Keratinocyte (primary cell): ENCODE results near the gene GTF3C2. TPM values are rescaled to one million over a fixed set of nuclear protein-coding genes. Genes with fewer than 3 reads are reported as not detected.

Experiments
- DNase-seq: peaks from one replicate; pipeline ENCODE4 v3.0.0-alpha.2; 2011; ENCODE audit warnings: low read depth, missing footprints, low spot score
- FAIRE-seq: peaks from 2 replicates; lab custom pipeline; 2011; peaks lifted over from hg19 to GRCh38; lab: Jason Lieb, UNC
- H2AFZ ChIP-seq: 2 replicates; pipeline ENCODE4 v1.6.0; 2012; ENCODE audit warnings: low read length, control low read depth, inconsistent platforms; ENCODE audit not compliant: control insufficient read depth
- H3K27ac ChIP-seq: 2 replicates; pipeline ENCODE4 v1.5.1; 2011; ENCODE audit warnings: low read length; ENCODE audit not compliant: control insufficient read depth, insufficient read depth
- H3K27me3 ChIP-seq: 3 replicates; pipeline ENCODE4 v1.6.0; 2011; ENCODE audit warnings: low read length; ENCODE audit not compliant: control insufficient read depth, insufficient read depth; ENCODE audit errors: extremely low read depth
- H3K36me3 ChIP-seq, 2 experiments: 2 replicates in 1 of 2; 3 replicates in 1 of 2; pipeline ENCODE4 v1.5.1; 2011; ENCODE audit warnings: low read length in 2 of 2, mild to moderate bottlenecking in 1 of 2; ENCODE audit not compliant: control insufficient read depth in 2 of 2, insufficient read depth in 2 of 2; ENCODE audit errors: extremely low read depth in 1 of 2
- H3K4me1 ChIP-seq: 3 replicates; pipeline ENCODE4 v1.5.1; 2011; ENCODE audit warnings: low read length; ENCODE audit not compliant: control insufficient read depth, insufficient read depth; ENCODE audit errors: extremely low read depth
- H3K4me2 ChIP-seq: 3 replicates; pipeline ENCODE4 v1.6.0; 2011; ENCODE audit warnings: low read depth, low read length; ENCODE audit not compliant: control insufficient read depth, insufficient read depth; ENCODE audit errors: extremely low read depth
- H3K4me3 ChIP-seq, 3 experiments: fragments of 200-600 bp in 1 of 3; sonication (generic) in 1 of 3; 2 replicates in 2 of 3; 3 replicates in 1 of 3; pipeline ENCODE4 v1.5.1; 2011 to 2016; ENCODE audit warnings: low read length in 3 of 3, mild to moderate bottlenecking in 3 of 3, control low read depth in 2 of 3, inconsistent platforms in 1 of 3, low read depth in 1 of 3, mixed read lengths in 1 of 3, mixed run types in 1 of 3, moderate library complexity in 1 of 3; ENCODE audit not compliant: control insufficient read depth in 2 of 3, insufficient read depth in 2 of 3; ENCODE audit errors: extremely low read depth in 1 of 3
- H3K79me2 ChIP-seq: 2 replicates; pipeline ENCODE4 v1.6.0; 2012; ENCODE audit warnings: low read length; ENCODE audit not compliant: control insufficient read depth, insufficient read depth
- H3K9ac ChIP-seq: 3 replicates; pipeline ENCODE4 v1.6.0; 2011; ENCODE audit warnings: low read length; ENCODE audit not compliant: control insufficient read depth, insufficient read depth; ENCODE audit errors: extremely low read depth
- H3K9me1 ChIP-seq: 3 replicates; pipeline ENCODE4 v1.6.0; 2011; ENCODE audit warnings: low read length; ENCODE audit not compliant: control insufficient read depth, insufficient read depth; ENCODE audit errors: extremely low read depth
- H3K9me3 ChIP-seq: 2 replicates; pipeline ENCODE4 v1.5.1; 2012; ENCODE audit warnings: low read depth, low read length; ENCODE audit not compliant: control insufficient read depth
- H4K20me1 ChIP-seq: 3 replicates; pipeline ENCODE4 v1.6.0; 2011; ENCODE audit warnings: low read length; ENCODE audit not compliant: control insufficient read depth, insufficient read depth; ENCODE audit errors: extremely low read depth
- CTCF ChIP-seq, 3 experiments: IDR thresholded peaks in 1 of 3; conservative IDR thresholded peaks in 1 of 3; optimal IDR thresholded peaks in 1 of 3; 2 replicates in 2 of 3; 3 replicates in 1 of 3; pipeline versions ENCODE3 to v1.5.1; 2011; ENCODE audit warnings: low read length in 3 of 3, mild to moderate bottlenecking in 3 of 3, moderate library complexity in 2 of 3, control low read depth in 1 of 3, inconsistent platforms in 1 of 3; ENCODE audit not compliant: insufficient read depth in 2 of 3; ENCODE audit errors: extremely low read depth in 1 of 3
- EZH2 ChIP-seq: IDR thresholded peaks from one replicate; pipeline ENCODE4 v1.6.1; 2012; ENCODE audit warnings: inconsistent platforms, mild to moderate bottlenecking, low read length, moderate library complexity
- dilution Hi-C: fragments of 300-500 bp; cut with MboI; formaldehyde crosslinking; loops from one replicate; pipeline ENCODE4 v1.7.0; 2020; ENCODE audit warnings: low sequenced_read_pairs; ENCODE audit not compliant: extremely low pct_ligation_motif_present
- polyA plus RNA-seq, 5 experiments: library from polyadenylated mRNA; depleted of rRNA in 3 of 5; stranded (reverse) in 3 of 5; stranded (forward) in 1 of 5; unstranded in 1 of 5; fragments of >200 nt; gene quantifications; 1 replicate in 1 of 5; 2 replicates in 3 of 5; 3 replicates in 1 of 5; pipeline versions ENCODE4 v1.2.1 to v1.2.3, GENCODE V29; 2011 to 2012; ENCODE audit warnings: missing spikeins in 2 of 5, low read depth in 1 of 5, low replicate concordance in 1 of 5

GTF3C2 gene
- polyA plus RNA-seq, 1 donor (not counting 4 experiments of a cell fraction or from before 2014, with no cell fraction given), result 53.4 TPM

- H4K20me1 ChIP-seq, result peaks cover 9% of the 10 kb centered on the region
- H3K27ac ChIP-seq, result no peak overlapping the region
- DNase-seq, result no peak
- H3K4me1 ChIP-seq, result peaks cover 15% of the 10 kb centered on the region
- no peak overlapping the region for H3K4me2 ChIP-seq
- no peaks in the 10 kb centered on the region for H3K9me1 ChIP-seq
- FAIRE-seq, result no peak
- H3K79me2 ChIP-seq, result peaks cover under 1% of the 10 kb centered on the region
- H3K9me3 ChIP-seq, result no peaks in the 10 kb centered on the region
- H3K27me3 ChIP-seq, result no peaks in the 10 kb centered on the region
- no peak overlapping the region for H3K4me3 ChIP-seq
- peaks cover 5 to 13% of the 10 kb centered on the region in 2 experiments for H3K36me3 ChIP-seq
- no peak overlapping the region for H3K9ac ChIP-seq
- no peak overlapping the region for H2AFZ ChIP-seq
- TF ChIP-seq CTCF (optimal IDR thresholded peaks at IDR 0.05 in 1 of 3, IDR thresholded peaks at IDR 0.05 in 1 of 3, conservative IDR thresholded peaks at IDR 0.05 in 1 of 3; ENCODE audit: extremely low read depth in 1 of 3, insufficient read depth in 2 of 3, low read length in 3 of 3) (no peak), EZH2 (no peak)
- dilution Hi-C loops, result no loop called here
Measured at GRCh38 chr2:27316655-27317412, 39.7 kb downstream of the GTF3C2 start.

GRCh38 chr2:27315122-27315521 lies 41.4 kb downstream of the GTF3C2 start:
- Histone ChIP-seq H3K27me3 (no peaks in the 10 kb centered on the region), H3K4me1 (no peaks in the 10 kb centered on the region), H3K36me3 (peaks cover 6 to 15% of the 10 kb centered on the region in 2 experiments), H3K27ac (no peak overlapping the region), H3K4me3 (no peak overlapping the region), H2AFZ (no peak overlapping the region), H3K79me2 (no peaks in the 10 kb centered on the region), H3K9me1 (no peaks in the 10 kb centered on the region), H3K4me2 (no peak overlapping the region), H3K9ac (no peak overlapping the region), H3K9me3 (no peaks in the 10 kb centered on the region), H4K20me1 (peaks cover 6% of the 10 kb centered on the region)
- dilution Hi-C loops, result no loop called here
- TF ChIP-seq EZH2, result no peak
- TF ChIP-seq CTCF (optimal IDR thresholded peaks at IDR 0.05 in 1 of 3, IDR thresholded peaks at IDR 0.05 in 1 of 3, conservative IDR thresholded peaks at IDR 0.05 in 1 of 3; ENCODE audit: extremely low read depth in 1 of 3, insufficient read depth in 2 of 3, low read length in 3 of 3), result no peak
- FAIRE-seq (no peak), DNase-seq (no peak)
